Measurements from ENCODE around the gene SSBP2.
"Not testable (repeated sequence)": the region's sequence is repeated elsewhere in the genome, so short reads cannot be mapped to it uniquely, and the experiment has no call there.

SSBP2 gene

DNA sequence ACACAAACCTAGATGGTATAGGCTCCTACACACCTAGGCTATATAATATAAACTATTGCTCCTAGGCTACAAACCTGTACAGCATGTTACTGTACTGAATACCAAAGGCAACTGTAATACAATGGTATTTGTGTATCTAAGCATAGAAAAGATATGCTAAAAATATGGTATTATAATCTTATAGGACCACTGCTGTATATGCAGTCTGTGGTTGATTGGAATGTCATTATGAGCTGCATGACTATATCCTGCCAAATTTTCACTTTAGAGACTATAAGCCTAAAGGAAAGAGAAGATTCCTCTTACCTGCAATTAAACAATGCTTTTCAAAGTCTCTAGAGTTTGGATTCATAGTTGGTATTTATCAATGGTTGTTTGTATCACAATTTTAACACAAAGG lies 332.3 kb downstream of the SSBP2 start:
- DNase-seq, result no peak

GRCh38 chr5:81417052-81417451 lies 333.8 kb downstream of the SSBP2 start:
- DNase-seq, result no peak

DNA sequence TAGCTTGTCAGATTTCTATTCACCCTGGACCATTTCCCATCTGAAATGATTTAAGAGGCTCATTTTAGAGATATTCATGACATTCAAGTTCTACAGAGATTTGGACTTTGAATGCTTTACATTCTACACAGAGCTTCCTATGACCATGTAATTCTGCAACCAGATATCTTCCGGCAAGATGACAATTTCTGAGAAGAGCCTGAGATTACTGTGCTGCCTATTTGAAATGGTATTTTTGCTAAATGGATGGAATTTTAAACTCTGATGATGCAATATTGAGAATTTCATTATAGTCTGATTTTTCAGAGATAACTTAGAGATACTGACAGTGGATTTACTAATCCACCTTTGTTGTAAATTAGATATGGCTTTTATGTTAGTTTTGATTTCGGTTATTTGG lies 341.0 kb downstream of the SSBP2 start:
- no peak for DNase-seq

- DNase-seq, result no peak
Measured at GRCh38 chr5:81409361-81409760, 341.5 kb downstream of the SSBP2 start.

DNA sequence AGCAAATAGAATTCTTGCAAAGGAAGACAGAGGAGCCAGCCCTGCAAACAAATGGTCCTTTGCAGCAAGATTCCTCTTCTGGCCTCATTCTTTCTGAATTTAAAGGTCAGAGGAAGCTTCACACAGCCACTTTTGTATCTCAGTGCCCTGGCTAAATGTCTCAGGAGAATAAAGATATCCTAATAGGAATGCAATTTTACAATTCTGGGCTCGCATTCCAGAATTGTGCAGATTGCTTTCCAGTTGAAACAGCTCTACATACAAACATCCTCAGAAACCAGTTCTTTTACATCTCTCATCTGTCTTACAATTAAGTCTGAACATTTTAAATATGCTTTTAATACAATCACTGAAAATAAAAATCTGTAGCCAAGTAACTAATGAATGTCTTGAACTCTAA lies 342.4 kb downstream of the SSBP2 start:
- DNase-seq, result no peak

DNA sequence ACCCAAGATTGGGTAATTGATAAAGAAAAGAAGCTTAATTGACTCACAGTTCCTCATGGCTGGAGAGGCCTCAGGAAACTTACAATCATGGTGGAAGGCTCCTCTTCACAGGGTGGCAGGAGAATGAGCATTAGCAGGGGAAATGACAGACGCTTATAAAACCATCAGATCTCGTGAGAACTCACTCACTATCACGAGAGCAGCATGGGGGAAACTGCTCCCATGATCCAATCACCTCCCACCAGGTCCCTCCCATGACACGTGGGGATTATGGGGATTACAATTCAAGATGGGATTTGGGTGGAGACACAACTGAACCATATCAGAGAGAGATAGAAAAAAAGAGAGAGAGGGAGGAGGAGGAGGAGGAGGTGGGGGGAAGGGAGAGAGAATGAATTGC lies 343.1 kb downstream of the SSBP2 start:
- not testable (repeated sequence) for DNase-seq

- DNase-seq, result no peak
Measured at GRCh38 chr5:81405126-81405891, 345.6 kb downstream of the SSBP2 start.

GRCh38 chr5:81402192-81402930 lies 348.5 kb downstream of the SSBP2 start:
- DNase-seq, result no peak

DNA sequence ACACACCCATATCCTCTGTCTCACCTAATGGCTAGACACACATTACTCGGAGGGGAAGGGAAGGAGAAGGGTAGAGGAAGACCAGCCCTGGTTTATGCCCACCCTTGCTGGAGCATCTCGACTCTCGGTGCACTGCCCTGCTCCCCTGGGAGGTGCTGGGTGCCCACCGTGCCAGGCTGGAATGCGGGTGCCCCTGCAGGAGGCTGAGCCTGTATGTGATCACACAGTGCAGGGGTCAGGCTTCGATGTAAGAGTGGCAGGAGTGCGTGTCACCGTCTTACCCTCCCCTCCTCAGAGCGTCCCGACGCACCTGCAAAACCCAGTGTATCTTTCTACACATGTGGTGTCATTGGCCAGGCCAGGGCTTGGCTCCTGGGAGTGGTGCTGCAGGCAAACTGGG lies 349.6 kb downstream of the SSBP2 start:
- DNase-seq, result no peak

DNA sequence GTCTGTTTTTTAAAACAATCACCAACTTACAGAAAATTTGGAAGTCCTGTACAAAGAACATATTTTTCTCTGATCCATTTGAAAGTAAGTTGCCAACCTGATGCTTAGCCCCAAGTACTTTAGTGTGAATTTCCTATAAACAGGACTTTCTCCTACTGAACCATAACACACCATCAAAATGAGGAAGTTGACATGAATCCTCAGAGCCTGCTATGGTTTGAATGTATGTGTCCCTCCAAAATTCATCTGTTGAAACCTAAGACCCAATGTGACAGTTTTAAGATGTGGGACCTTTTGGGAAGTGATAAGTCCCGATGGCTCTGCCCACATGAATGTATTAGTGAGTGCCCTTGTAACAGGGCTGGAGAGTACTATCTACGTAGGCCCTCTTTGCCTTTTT lies 350.5 kb downstream of the SSBP2 start:
- DNase-seq, result no peak

GRCh38 chr5:81398741-81399140 lies 352.2 kb downstream of the SSBP2 start:
- DNase-seq, result no peak

GRCh38 chr5:81397176-81397575 lies 353.7 kb downstream of the SSBP2 start:
- DNase-seq, result no peak

- DNase-seq, result no peak
Measured at GRCh38 chr5:81395262-81395661, 355.6 kb downstream of the SSBP2 start.

- DNase-seq, result no peak
Measured at GRCh38 chr5:81393783-81394718, 356.8 kb downstream of the SSBP2 start, which contains the start of gene ACOT12. TSS of gene ACOT12 (minus strand) at chr5:81394134. CDS start at chr5:81394114, 20 bp downstream.

DNA sequence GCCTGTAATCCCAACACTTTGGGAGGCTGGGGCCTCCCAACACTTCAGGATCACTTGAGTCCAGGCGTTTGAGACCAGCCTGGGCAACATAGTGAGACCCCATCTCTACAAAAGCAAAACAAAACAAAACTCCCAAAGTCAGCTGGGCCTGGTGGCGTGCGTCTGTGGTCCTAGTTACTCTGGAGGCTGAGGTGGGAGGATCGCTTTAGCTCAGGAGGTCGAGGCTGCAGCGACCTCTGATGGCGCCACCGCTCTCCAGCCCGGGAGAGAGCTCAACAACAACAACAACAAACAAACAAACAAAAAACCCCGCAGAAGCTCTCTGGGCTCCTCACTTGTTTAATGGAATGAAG lies 357.5 kb downstream of the SSBP2 start:
- DNase-seq, result no peak

DNA sequence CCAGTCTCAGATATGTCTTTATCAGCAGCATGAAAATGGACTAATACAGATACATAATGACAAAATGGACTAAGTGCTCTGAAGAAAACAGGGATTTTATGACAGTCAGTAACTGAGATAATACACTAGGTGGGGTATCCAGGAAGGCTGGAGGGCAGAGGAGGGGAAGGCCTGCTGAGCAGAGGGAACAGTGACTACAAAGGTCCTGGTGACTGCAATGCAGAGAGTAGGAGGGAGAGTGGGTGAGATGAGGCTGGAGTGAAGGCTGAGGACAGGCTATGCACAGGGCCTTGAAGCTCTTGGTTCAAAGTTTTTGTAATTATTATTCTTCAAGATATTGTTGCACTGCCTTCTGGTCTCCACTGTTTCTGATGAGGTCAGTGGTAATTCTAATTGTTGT lies 361.9 kb downstream of the SSBP2 start:
- DNase-seq, result no peak

GRCh38 chr5:81388169-81388568 lies 362.7 kb downstream of the SSBP2 start:
- DNase-seq, result no peak

DNA sequence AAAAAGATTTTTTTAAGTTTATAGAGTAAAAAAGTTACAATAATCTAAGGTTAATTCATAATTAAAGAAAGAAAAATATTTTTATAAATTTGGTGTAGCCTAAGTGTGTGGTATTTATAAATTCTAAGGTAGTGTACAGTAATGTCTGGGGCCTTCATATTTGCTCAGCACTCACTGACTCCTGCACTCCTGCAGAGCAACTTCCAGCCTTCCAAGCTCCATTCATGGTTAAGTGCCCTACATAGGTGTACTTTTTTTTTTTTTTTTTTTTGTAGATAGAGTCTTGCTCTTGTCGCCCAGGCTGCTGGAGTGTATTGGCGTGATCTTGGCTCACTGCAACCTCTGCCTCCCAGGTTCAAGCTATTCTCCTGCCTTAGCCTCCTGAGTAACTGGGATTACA lies 367.0 kb downstream of the SSBP2 start:
- no peak for DNase-seq

DNA sequence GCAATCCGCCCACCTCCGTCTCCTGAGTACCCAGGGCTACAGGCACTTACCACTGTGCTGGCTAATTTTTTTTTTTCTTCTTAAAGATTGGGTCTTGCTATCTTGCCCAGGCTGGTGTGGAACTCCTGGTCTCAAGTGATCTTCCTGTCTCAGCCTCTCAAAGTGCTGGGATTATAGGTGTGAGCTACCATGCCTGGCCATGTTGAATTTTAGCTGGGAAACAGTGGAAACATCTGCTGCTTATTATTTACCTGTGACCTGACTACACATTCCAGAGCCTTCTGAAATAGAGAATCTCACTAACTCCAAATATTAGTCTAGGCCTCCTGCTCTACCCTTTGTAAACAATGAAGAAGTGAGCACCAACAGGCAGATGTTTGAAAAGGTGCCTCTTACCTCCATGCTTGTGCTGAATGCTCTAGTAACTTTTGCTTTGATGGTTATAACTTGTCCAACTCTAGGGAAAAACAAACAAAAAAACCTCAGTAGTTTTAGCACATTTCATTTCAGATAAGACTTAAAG lies 379.5 kb downstream of the SSBP2 start:
- no peak for DNase-seq

GRCh38 chr5:81370912-81371311 lies 380.0 kb downstream of the SSBP2 start:
- no peak for DNase-seq

GRCh38 chr5:81365541-81365940 lies 385.4 kb downstream of the SSBP2 start:
- no peak for DNase-seq

GRCh38 chr5:81363093-81363871 lies 387.6 kb downstream of the SSBP2 start:
- DNase-seq, result no peak
